ENCODE measurements around the gene METTL4. TPM values are rescaled to one million over a fixed set of nuclear protein-coding genes. Genes with fewer than 3 reads are reported as not detected.

The METTL4 gene
- total RNA-seq, 1 donor = 10.5 TPM

DNA sequence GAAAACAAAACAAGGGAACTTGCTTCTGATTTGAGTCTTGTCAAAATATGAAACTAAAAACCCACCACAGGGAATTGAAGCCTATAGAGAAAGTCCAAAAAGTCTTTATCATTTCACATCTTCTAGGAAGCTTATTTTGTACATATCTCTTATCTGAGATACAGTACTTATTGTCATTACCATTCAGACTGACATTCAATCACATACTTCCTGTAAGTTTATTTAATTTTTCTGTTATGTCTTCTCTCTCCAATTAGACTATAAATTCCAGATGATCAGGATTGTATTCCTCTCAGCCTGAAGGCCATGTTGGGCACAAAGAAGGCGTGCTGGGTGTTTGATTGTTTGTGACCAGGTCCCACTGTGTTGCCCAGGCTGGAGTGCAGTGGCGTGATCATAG is 59.2 kb downstream of the METTL4 start:
- H3K27ac ChIP-seq (ENCODE audit: low read depth, low read length) = no peak overlapping the region
- no peak overlapping the region for H2AFZ ChIP-seq (ENCODE audit: low read length)
- no peaks in the 10 kb centered on the region for H3K79me2 ChIP-seq (ENCODE audit: insufficient read depth, low read length)
- H3K9me3 ChIP-seq (ENCODE audit: low read depth, low read length) = no peaks in the 10 kb centered on the region
- no peaks in the 10 kb centered on the region for H3K27me3 ChIP-seq (ENCODE audit: insufficient read depth, low read length)
- no peak for TF ChIP-seq CTCF (IDR thresholded peaks at IDR 0.05; ENCODE audit: extremely low read depth, low read depth, low read length)
- no peaks in the 10 kb centered on the region for H3K36me3 ChIP-seq (ENCODE audit: insufficient read depth, low read length)
- H4K20me1 ChIP-seq (ENCODE audit: insufficient read depth, low read length) = no peaks in the 10 kb centered on the region
- H3K4me1 ChIP-seq (ENCODE audit: insufficient read depth, low read length) = peaks cover 21% of the 10 kb centered on the region
- H3K4me3 ChIP-seq (ENCODE audit: insufficient read depth, low read length) = no peak overlapping the region
- no peak for DNase-seq (ENCODE audit: insufficient read length, low spot score, missing footprints)
- no peak overlapping the region for H3K4me2 ChIP-seq (ENCODE audit: insufficient read depth, low read length)

GRCh38 chr18:2511451-2511850 is 59.9 kb downstream of the METTL4 start:
- Histone ChIP-seq H4K20me1 (ENCODE audit: insufficient read depth, low read length) (no peaks in the 10 kb centered on the region), H3K27me3 (ENCODE audit: insufficient read depth, low read length) (no peaks in the 10 kb centered on the region), H3K4me1 (ENCODE audit: insufficient read depth, low read length) (peaks cover 18% of the 10 kb centered on the region), H3K4me2 (ENCODE audit: insufficient read depth, low read length) (no peak overlapping the region), H3K79me2 (ENCODE audit: insufficient read depth, low read length) (no peaks in the 10 kb centered on the region), H3K27ac (ENCODE audit: low read depth, low read length) (no peak overlapping the region), H2AFZ (ENCODE audit: low read length) (no peak overlapping the region), H3K4me3 (ENCODE audit: insufficient read depth, low read length) (no peak overlapping the region), H3K36me3 (ENCODE audit: insufficient read depth, low read length) (no peaks in the 10 kb centered on the region), H3K9me3 (ENCODE audit: low read depth, low read length) (no peaks in the 10 kb centered on the region)
- no peak for DNase-seq (ENCODE audit: insufficient read length, low spot score, missing footprints)
- no peak for TF ChIP-seq CTCF (IDR thresholded peaks at IDR 0.05; ENCODE audit: extremely low read depth, low read depth, low read length)

DNA sequence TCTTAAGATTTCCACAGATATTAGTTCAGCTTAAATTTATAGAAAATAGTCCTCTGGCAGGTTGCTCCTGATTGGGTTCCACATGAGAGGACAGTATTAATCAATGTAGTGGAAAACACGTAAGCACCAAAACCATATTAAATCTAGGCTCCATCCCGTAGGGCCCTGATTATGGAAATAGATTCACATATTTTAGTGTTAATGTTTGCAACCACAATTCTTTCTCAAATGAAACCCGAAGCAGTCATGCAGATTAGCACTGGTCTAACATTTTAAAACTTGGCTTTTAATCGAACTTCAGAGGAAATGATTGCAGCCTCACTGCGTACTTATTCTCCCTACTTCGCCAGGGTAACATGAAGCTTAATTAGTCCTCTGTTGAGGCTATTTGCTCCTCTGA is 60.9 kb downstream of the METTL4 start:
- DNase-seq (ENCODE audit: insufficient read length, low spot score, missing footprints) = no peak
- Histone ChIP-seq H3K4me1 (ENCODE audit: insufficient read depth, low read length) (peaks cover 9% of the 10 kb centered on the region), H3K4me2 (ENCODE audit: insufficient read depth, low read length) (no peak overlapping the region), H3K36me3 (ENCODE audit: insufficient read depth, low read length) (no peaks in the 10 kb centered on the region), H2AFZ (ENCODE audit: low read length) (no peak overlapping the region), H3K27ac (ENCODE audit: low read depth, low read length) (no peak overlapping the region), H3K4me3 (ENCODE audit: insufficient read depth, low read length) (no peak overlapping the region), H4K20me1 (ENCODE audit: insufficient read depth, low read length) (no peaks in the 10 kb centered on the region), H3K9me3 (ENCODE audit: low read depth, low read length) (no peaks in the 10 kb centered on the region), H3K79me2 (ENCODE audit: insufficient read depth, low read length) (no peaks in the 10 kb centered on the region), H3K27me3 (ENCODE audit: insufficient read depth, low read length) (no peaks in the 10 kb centered on the region)
- no peak for TF ChIP-seq CTCF (IDR thresholded peaks at IDR 0.05; ENCODE audit: extremely low read depth, low read depth, low read length)

DNA sequence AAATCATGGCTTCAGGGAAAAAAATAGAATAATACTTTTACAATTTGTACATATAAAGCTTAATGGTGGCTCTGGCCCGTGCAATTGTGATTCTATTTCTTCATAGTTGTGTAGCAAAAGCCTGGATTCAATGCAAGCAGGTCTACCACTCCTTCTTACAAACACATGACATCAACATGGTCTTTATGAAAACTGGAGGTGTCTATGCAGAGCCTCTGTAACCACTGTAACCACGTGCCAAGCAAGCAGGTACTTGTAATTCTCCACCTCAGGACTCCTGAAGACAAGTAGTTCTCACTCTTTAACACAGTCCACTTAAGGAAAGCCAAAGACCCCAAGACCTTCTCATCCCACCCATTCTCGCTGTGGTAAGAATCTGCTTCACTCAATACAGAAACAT is 62.6 kb downstream of the METTL4 start:
- no peak for DNase-seq (ENCODE audit: insufficient read length, low spot score, missing footprints)
- no peaks in the 10 kb centered on the region for H3K36me3 ChIP-seq (ENCODE audit: insufficient read depth, low read length)
- no peak overlapping the region for H3K4me2 ChIP-seq (ENCODE audit: insufficient read depth, low read length)
- no peaks in the 10 kb centered on the region for H3K9me3 ChIP-seq (ENCODE audit: low read depth, low read length)
- no peaks in the 10 kb centered on the region for H4K20me1 ChIP-seq (ENCODE audit: insufficient read depth, low read length)
- H3K4me1 ChIP-seq (ENCODE audit: insufficient read depth, low read length) = no peaks in the 10 kb centered on the region
- H3K27ac ChIP-seq (ENCODE audit: low read depth, low read length) = no peak overlapping the region
- TF ChIP-seq CTCF (IDR thresholded peaks at IDR 0.05; ENCODE audit: extremely low read depth, low read depth, low read length) = no peak
- no peaks in the 10 kb centered on the region for H3K79me2 ChIP-seq (ENCODE audit: insufficient read depth, low read length)
- H3K27me3 ChIP-seq (ENCODE audit: insufficient read depth, low read length) = no peaks in the 10 kb centered on the region
- H2AFZ ChIP-seq (ENCODE audit: low read length) = no peak overlapping the region
- H3K4me3 ChIP-seq (ENCODE audit: insufficient read depth, low read length) = no peak overlapping the region

Data from osteoblast (primary cell).